Kidney glomerular epithelial cell (primary cell): ENCODE data around the gene CEP57.
"Not testable (repeated sequence)": the region's sequence is repeated elsewhere in the genome, so short reads cannot be mapped to it uniquely, and the experiment has no call there.

ENCODE experiments used
- DNase-seq: peaks from one replicate; lab custom pipeline; 2025; lab: John Stamatoyannopoulos, UW

The CEP57 gene

GRCh38 chr11:95799546-95799945 lies 9.2 kb downstream of the CEP57 start:
- DNase-seq: no peak

- DNase-seq: no peak
These were observed 10.1 kb downstream of the CEP57 start for GRCh38 chr11:95800438-95800837.

- DNase-seq: no peak
These were observed 12.5 kb downstream of the CEP57 start for GRCh38 chr11:95802806-95803205.

- DNase-seq: no peak
These were observed 13.7 kb downstream of the CEP57 start for GRCh38 chr11:95803973-95804372.

- DNase-seq: no peak
These were observed 15.6 kb downstream of the CEP57 start for GRCh38 chr11:95805869-95806268.

GRCh38 chr11:95806464-95806863 lies 16.2 kb downstream of the CEP57 start:
- not testable (repeated sequence) for DNase-seq

- not testable (repeated sequence) for DNase-seq
These were observed 20.8 kb downstream of the CEP57 start for GRCh38 chr11:95811052-95811451.

- DNase-seq: no peak
These were observed 25.7 kb downstream of the CEP57 start for GRCh38 chr11:95816037-95816436.

GRCh38 chr11:95821640-95822039 lies 31.3 kb downstream of the CEP57 start:
- DNase-seq: peak; percentile 20

- DNase-seq: no peak
These were observed 37.4 kb downstream of the CEP57 start for GRCh38 chr11:95827696-95828095.

GRCh38 chr11:95829580-95830259 lies 39.4 kb downstream of the CEP57 start:
- DNase-seq: no peak

- peak; percentile 77 for DNase-seq
These were observed 41.0 kb downstream of the CEP57 start for GRCh38 chr11:95831198-95831883.

- DNase-seq: no peak
These were observed 42.5 kb downstream of the CEP57 start for GRCh38 chr11:95832763-95833162.

- DNase-seq: no peak
These were observed 43.1 kb downstream of the CEP57 start for GRCh38 chr11:95833378-95833777.

GRCh38 chr11:95835351-95835750 lies 45.1 kb downstream of the CEP57 start:
- no peak for DNase-seq

GRCh38 chr11:95835768-95836488 lies 45.6 kb downstream of the CEP57 start:
- DNase-seq: peak; percentile 67

GRCh38 chr11:95845167-95845566 lies 54.9 kb downstream of the CEP57 start:
- no peak for DNase-seq

GRCh38 chr11:95849087-95849825 lies 59.0 kb downstream of the CEP57 start:
- peak; percentile 75 for DNase-seq

GRCh38 chr11:95850137-95850536 lies 59.8 kb downstream of the CEP57 start:
- no peak for DNase-seq

- DNase-seq: no peak
These were observed 62.8 kb downstream of the CEP57 start for GRCh38 chr11:95853138-95853537.

- DNase-seq: no peak
These were observed 63.6 kb downstream of the CEP57 start for GRCh38 chr11:95853862-95854261.

- DNase-seq: not testable (repeated sequence)
These were observed 64.1 kb downstream of the CEP57 start for GRCh38 chr11:95854362-95854761.
